Measurements from ENCODE around the gene STPG1. TPM values are rescaled to one million over a fixed set of nuclear protein-coding genes. Genes with fewer than 3 reads are reported as not detected.
A peak's percentile ranks its signal among the peaks of the same experiment; 100 is the strongest.

The STPG1 gene
- total and polyA plus RNA-seq, 9 of the 15 experiments (the other 6 are each of a cell fraction or from before 2014, with no cell fraction given), result 5.0 to 11.9 (median 8.3) TPM

- no peak overlapping the region for H2AFZ ChIP-seq (ENCODE audit: low read depth, low read length)
- ChIA-PET CTCF (ENCODE audit: low intra/inter-chr PET ratio) (no interaction called here), POLR2A (interaction anchor here (0.9 to 1.0 kb wide), 2 partner anchors 178 to 202 kb away, joined by 3 to 4 read pairs; no protein-coding TSS in a partner anchor)
- no peak overlapping the region for H3K4me2 ChIP-seq (ENCODE audit: insufficient read depth, low read length)
- no peaks in the 10 kb centered on the region; the same call in 2 of the 3 replicates for H3K36me3 ChIP-seq (ENCODE audit: control insufficient read depth, insufficient read depth, low read length)
- in situ Hi-C loops (cut with MboI), result no loop called here
- FAIRE-seq, result no peak
- H3K27ac ChIP-seq (ENCODE audit: extremely low read depth, low read depth, low read length), result no peak overlapping the region
- H3K4me1 ChIP-seq (replicated peaks in 1 of 2; ENCODE audit: control insufficient read depth in 2 of 2, insufficient read depth in 2 of 2, low read length in 2 of 2), result no peaks in the 10 kb centered on the region
- TF ChIP-seq, protein P1, sequence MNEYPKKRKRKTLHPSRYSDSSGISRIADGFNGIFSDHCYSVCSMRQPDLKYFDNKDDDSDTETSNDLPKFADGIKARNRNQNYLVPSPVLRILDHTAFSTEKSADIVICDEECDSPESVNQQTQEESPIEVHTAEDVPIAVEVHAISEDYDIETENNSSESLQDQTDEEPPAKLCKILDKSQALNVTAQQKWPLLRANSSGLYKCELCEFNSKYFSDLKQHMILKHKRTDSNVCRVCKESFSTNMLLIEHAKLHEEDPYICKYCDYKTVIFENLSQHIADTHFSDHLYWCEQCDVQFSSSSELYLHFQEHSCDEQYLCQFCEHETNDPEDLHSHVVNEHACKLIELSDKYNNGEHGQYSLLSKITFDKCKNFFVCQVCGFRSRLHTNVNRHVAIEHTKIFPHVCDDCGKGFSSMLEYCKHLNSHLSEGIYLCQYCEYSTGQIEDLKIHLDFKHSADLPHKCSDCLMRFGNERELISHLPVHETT (CRISPR knock-in tag; conservative IDR thresholded peaks at IDR 0.05 in 1 of 2, IDR thresholded peaks at IDR 0.05 in 1 of 2), result no peak
- no peak for TF ChIP-seq HINFP (tag; conservative IDR thresholded peaks at IDR 0.05; ENCODE audit: low read depth)
- TF ChIP-seq TAF9B (IDR thresholded peaks at IDR 0.05; ENCODE audit: partially characterized antibody), result peak; percentile 16
- no peak for TF ChIP-seq MAFK (IDR thresholded peaks at IDR 0.05; ENCODE audit: low read length)
- H3K79me2 ChIP-seq (ENCODE audit: control insufficient read depth, insufficient read depth, low read length), result no peaks in the 10 kb centered on the region
- no peak overlapping the region for H3K4me3 ChIP-seq
- ATAC-seq, result no peak
- no TSS peak for BruUV-seq (replicated peaks)
- WGBS (ENCODE audit: insufficient coverage, low coverage, missing lambda C conversion rate), result 51% methylated on average over 4 of the region's 4 CpGs
- DNase-seq (ENCODE audit: extremely low read depth in 1 of 4, low spot score in 3 of 4), result no peak
- no peaks in the 10 kb centered on the region for H3K9me3 ChIP-seq (replicated peaks; ENCODE audit: control insufficient read depth, insufficient read depth, low read depth, low read length)
- H4K20me1 ChIP-seq (replicated peaks; ENCODE audit: control insufficient read depth, insufficient read depth, low read length), result no peaks in the 10 kb centered on the region
- no peaks in the 10 kb centered on the region for H3K27me3 ChIP-seq (ENCODE audit: control insufficient read depth in 2 of 2, insufficient read depth in 2 of 2, low read length in 2 of 2)
- no peaks in the 10 kb centered on the region for H3K9me1 ChIP-seq (ENCODE audit: control insufficient read depth, insufficient read depth, low read length)
- intact Hi-C loops (cut with micrococcal nuclease), result no loop called here
- H3K9ac ChIP-seq (ENCODE audit: insufficient read depth in 1 of 2, low read depth in 2 of 2, low read length in 2 of 2), result no peak overlapping the region
These were observed 9.8 kb downstream of the STPG1 start for GRCh38 chr1:24403806-24404205.
